Measurements from ENCODE around the gene AAGAB. TPM values are rescaled to one million over a fixed set of nuclear protein-coding genes. Genes with fewer than 3 reads are reported as not detected.

Gene AAGAB
- total RNA-seq, 1 experiment from 2014 or later, result 30.5 TPM

- ChIA-PET POLR2A (ENCODE audit: unreplicated experiment) (no interaction called here), CTCF (interaction anchor here (0.6 kb wide), 1 partner anchor 634 kb away, joined by 3 read pairs; no protein-coding TSS in a partner anchor)
- BruUV-seq (replicated peaks), result no TSS peak
- H3K4me1 ChIP-seq (ENCODE audit: insufficient read depth, low read length), result no peaks in the 10 kb centered on the region
- no peaks in the 10 kb centered on the region for H4K20me1 ChIP-seq (ENCODE audit: low read length)
- H3K4me3 ChIP-seq (ENCODE audit: low read length), result no peak overlapping the region
- ATAC-seq (peak; percentile 7; the same call in 1 of the 2 replicates), DNase-seq (no peak)
- H2AFZ ChIP-seq (ENCODE audit: low read length), result no peak overlapping the region
- no peak overlapping the region for H3K9ac ChIP-seq (ENCODE audit: low read length)
- H3K79me2 ChIP-seq (ENCODE audit: low read length), result no peaks in the 10 kb centered on the region
- peaks cover 21% of the 10 kb centered on the region for H3F3A ChIP-seq (ENCODE audit: low read length, unreplicated experiment)
- no peaks in the 10 kb centered on the region for H3K9me2 ChIP-seq (replicated peaks; ENCODE audit: low read length)
- H3K9me3 ChIP-seq (ENCODE audit: low read length), result no peaks in the 10 kb centered on the region
- intact Hi-C loops (cut with micrococcal nuclease), result no loop called here
- TF ChIP-seq, protein P1, sequence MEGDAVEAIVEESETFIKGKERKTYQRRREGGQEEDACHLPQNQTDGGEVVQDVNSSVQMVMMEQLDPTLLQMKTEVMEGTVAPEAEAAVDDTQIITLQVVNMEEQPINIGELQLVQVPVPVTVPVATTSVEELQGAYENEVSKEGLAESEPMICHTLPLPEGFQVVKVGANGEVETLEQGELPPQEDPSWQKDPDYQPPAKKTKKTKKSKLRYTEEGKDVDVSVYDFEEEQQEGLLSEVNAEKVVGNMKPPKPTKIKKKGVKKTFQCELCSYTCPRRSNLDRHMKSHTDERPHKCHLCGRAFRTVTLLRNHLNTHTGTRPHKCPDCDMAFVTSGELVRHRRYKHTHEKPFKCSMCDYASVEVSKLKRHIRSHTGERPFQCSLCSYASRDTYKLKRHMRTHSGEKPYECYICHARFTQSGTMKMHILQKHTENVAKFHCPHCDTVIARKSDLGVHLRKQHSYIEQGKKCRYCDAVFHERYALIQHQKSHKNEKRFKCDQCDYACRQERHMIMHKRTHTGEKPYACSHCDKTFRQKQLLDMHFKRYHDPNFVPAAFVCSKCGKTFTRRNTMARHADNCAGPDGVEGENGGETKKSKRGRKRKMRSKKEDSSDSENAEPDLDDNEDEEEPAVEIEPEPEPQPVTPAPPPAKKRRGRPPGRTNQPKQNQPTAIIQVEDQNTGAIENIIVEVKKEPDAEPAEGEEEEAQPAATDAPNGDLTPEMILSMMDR (conservative IDR thresholded peaks at IDR 0.05; ENCODE audit: low read depth, low read length), result no peak
- TF ChIP-seq EZH2 (IDR thresholded peaks at IDR 0.05; ENCODE audit: low read length, unreplicated experiment) (no peak), EZH2phosphoT487 (IDR thresholded peaks at IDR 0.05; ENCODE audit: borderline replicate concordance, low read length) (no peak)
- H3K36me3 ChIP-seq (ENCODE audit: low read depth, low read length), result peaks cover 30% of the 10 kb centered on the region
- H3K4me2 ChIP-seq (ENCODE audit: low read length), result no peak overlapping the region
- H3K27ac ChIP-seq (ENCODE audit: low read length), result no peak overlapping the region
- H3K27me3 ChIP-seq (ENCODE audit: low read length), result no peaks in the 10 kb centered on the region
These were observed 58.2 kb downstream of the AAGAB start for GRCh38 chr15:67196222-67196621.

- H3K4me1 ChIP-seq (ENCODE audit: insufficient read depth, low read length), result no peaks in the 10 kb centered on the region
- H3K27ac ChIP-seq (ENCODE audit: low read length), result no peak overlapping the region
- H3K9ac ChIP-seq (ENCODE audit: low read length), result no peak overlapping the region
- BruUV-seq (replicated peaks), result no TSS peak
- H3F3A ChIP-seq (ENCODE audit: low read length, unreplicated experiment), result peaks cover 21% of the 10 kb centered on the region
- H3K79me2 ChIP-seq (ENCODE audit: low read length), result no peaks in the 10 kb centered on the region
- H3K9me2 ChIP-seq (replicated peaks; ENCODE audit: low read length), result no peaks in the 10 kb centered on the region
- H3K4me2 ChIP-seq (ENCODE audit: low read length), result no peak overlapping the region
- TF ChIP-seq EZH2phosphoT487 (IDR thresholded peaks at IDR 0.05; ENCODE audit: borderline replicate concordance, low read length), result no peak
- TF ChIP-seq, protein P1 (conservative IDR thresholded peaks at IDR 0.05; ENCODE audit: low read depth, low read length), result no peak
- H4K20me1 ChIP-seq (ENCODE audit: low read length), result no peaks in the 10 kb centered on the region
- H3K4me3 ChIP-seq (ENCODE audit: low read length), result no peak overlapping the region
- H2AFZ ChIP-seq (ENCODE audit: low read length), result no peak overlapping the region
- intact Hi-C loops (cut with micrococcal nuclease), result no loop called here
- CTCF ChIA-PET, result no interaction called here
- DNase-seq (no peak), ATAC-seq (no peak)
- H3K27me3 ChIP-seq (ENCODE audit: low read length), result no peaks in the 10 kb centered on the region
- H3K36me3 ChIP-seq (ENCODE audit: low read depth, low read length), result peaks cover 37% of the 10 kb centered on the region
- H3K9me3 ChIP-seq (ENCODE audit: low read length), result no peaks in the 10 kb centered on the region
- POLR2A ChIA-PET (ENCODE audit: unreplicated experiment), result no interaction called here
These were observed 59.2 kb downstream of the AAGAB start for GRCh38 chr15:67195305-67195704.

DNA sequence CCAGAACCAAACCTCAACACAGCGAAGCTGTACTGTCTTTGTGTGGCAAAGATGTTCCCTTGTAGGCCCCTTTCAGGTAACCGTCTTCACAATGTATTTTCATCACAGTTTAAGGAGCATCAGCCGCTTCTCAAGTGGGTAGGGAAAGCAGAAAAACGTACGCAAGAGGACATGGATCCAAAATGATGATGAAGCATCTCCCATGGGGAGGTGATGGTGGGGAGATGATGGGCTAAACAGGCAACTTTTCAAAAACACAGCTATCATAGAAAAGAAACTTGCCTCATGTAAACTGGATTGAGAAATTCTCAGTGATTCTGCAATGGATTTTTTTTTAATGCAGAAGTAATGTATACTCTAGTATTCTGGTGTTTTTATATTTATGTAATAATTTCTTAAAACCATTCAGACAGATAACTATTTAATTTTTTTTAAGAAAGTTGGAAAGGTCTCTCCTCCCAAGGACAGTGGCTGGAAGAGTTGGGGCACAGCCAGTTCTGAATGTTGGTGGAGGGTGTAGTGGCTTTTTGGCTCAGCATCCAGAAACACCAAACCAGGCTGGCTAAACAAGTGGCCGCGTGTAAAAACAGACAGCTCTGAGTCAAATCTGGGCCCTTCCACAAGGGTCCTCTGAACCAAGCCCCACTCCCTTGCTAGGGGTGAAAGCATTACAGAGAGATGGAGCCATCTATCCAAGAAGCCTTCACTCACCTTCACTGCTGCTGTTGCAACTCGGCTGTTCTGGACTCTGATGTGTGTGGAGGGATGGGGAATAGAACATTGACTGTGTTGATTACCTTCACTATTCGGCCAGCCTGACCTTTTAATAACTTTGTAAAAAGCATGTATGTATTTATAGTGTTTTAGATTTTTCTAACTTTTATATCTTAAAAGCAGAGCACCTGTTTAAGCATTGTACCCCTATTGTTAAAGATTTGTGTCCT lies 60.0 kb downstream of the AAGAB start:
- H3K4me1 ChIP-seq (ENCODE audit: insufficient read depth, low read length), result no peaks in the 10 kb centered on the region
- no peaks in the 10 kb centered on the region for H3K79me2 ChIP-seq (ENCODE audit: low read length)
- H3K9me2 ChIP-seq (replicated peaks; ENCODE audit: low read length), result no peaks in the 10 kb centered on the region
- no peak overlapping the region for H3K4me2 ChIP-seq (ENCODE audit: low read length)
- ATAC-seq (no peak), DNase-seq (no peak)
- H3K4me3 ChIP-seq (ENCODE audit: low read length), result no peak overlapping the region
- no peaks in the 10 kb centered on the region for H3K27me3 ChIP-seq (ENCODE audit: low read length)
- H4K20me1 ChIP-seq (ENCODE audit: low read length), result no peaks in the 10 kb centered on the region
- TF ChIP-seq, protein P1 (conservative IDR thresholded peaks at IDR 0.05; ENCODE audit: low read depth, low read length), result no peak
- TF ChIP-seq EZH2 (IDR thresholded peaks at IDR 0.05; ENCODE audit: low read length, unreplicated experiment) (no peak), EZH2phosphoT487 (IDR thresholded peaks at IDR 0.05; ENCODE audit: borderline replicate concordance, low read length) (no peak)
- intact Hi-C loops (cut with micrococcal nuclease), result no loop called here
- peaks cover 21% of the 10 kb centered on the region for H3F3A ChIP-seq (ENCODE audit: low read length, unreplicated experiment)
- no peak overlapping the region for H3K27ac ChIP-seq (ENCODE audit: low read length)
- H2AFZ ChIP-seq (ENCODE audit: low read length), result no peak overlapping the region
- CTCF ChIA-PET, result no interaction called here
- no peaks in the 10 kb centered on the region for H3K9me3 ChIP-seq (ENCODE audit: low read length)
- H3K9ac ChIP-seq (ENCODE audit: low read length), result no peak overlapping the region
- no TSS peak for BruUV-seq (replicated peaks)
- POLR2A ChIA-PET (ENCODE audit: unreplicated experiment), result no interaction called here
- peaks cover 43% of the 10 kb centered on the region for H3K36me3 ChIP-seq (ENCODE audit: low read depth, low read length)

Measured in PC-3 (cell line).